Measurements from ENCODE around the gene EXOC7. TPM values are rescaled to one million over a fixed set of nuclear protein-coding genes. Genes with fewer than 3 reads are reported as not detected.

The EXOC7 gene
- total RNA-seq, 6 experiments from 2014 or later, result 134 to 157 (median 144) TPM

DNA sequence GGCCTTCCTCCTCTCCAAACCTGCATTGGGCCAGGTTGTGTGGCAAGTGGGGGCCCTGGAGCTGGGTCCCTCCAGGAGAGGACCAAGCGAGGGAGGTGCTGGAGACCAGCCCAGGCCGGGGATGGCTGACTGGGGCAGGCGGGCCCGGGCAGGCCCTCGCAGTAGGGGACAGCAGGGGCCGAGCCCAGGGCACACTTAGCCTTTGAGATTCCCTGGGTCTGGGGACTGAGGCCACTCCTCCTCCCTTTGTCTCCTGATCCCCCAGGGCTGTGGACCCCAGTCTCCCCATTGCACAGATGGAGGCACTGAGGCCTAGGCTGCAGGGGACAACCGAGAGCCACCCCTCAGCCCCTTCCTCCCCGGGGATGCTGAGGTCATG, 32.2 kb upstream of the EXOC7 start:
- no peak overlapping the region for H3K4me3 Mint-ChIP-seq
- H3K27ac Mint-ChIP-seq, result no peak overlapping the region
- peaks cover 35% of the 10 kb centered on the region for H3K27me3 Mint-ChIP-seq (ENCODE audit: insufficient read depth)
- no peaks in the 10 kb centered on the region for H3K9me3 Mint-ChIP-seq
- DNase-seq, result no peak
- no peaks in the 10 kb centered on the region for H3K36me3 Mint-ChIP-seq (ENCODE audit: low read depth)
- TF ChIP-seq, protein P1, sequence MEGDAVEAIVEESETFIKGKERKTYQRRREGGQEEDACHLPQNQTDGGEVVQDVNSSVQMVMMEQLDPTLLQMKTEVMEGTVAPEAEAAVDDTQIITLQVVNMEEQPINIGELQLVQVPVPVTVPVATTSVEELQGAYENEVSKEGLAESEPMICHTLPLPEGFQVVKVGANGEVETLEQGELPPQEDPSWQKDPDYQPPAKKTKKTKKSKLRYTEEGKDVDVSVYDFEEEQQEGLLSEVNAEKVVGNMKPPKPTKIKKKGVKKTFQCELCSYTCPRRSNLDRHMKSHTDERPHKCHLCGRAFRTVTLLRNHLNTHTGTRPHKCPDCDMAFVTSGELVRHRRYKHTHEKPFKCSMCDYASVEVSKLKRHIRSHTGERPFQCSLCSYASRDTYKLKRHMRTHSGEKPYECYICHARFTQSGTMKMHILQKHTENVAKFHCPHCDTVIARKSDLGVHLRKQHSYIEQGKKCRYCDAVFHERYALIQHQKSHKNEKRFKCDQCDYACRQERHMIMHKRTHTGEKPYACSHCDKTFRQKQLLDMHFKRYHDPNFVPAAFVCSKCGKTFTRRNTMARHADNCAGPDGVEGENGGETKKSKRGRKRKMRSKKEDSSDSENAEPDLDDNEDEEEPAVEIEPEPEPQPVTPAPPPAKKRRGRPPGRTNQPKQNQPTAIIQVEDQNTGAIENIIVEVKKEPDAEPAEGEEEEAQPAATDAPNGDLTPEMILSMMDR (IDR thresholded peaks at IDR 0.05), result no peak
- no peaks in the 10 kb centered on the region for H3K4me1 Mint-ChIP-seq (ENCODE audit: low read depth)

DNA sequence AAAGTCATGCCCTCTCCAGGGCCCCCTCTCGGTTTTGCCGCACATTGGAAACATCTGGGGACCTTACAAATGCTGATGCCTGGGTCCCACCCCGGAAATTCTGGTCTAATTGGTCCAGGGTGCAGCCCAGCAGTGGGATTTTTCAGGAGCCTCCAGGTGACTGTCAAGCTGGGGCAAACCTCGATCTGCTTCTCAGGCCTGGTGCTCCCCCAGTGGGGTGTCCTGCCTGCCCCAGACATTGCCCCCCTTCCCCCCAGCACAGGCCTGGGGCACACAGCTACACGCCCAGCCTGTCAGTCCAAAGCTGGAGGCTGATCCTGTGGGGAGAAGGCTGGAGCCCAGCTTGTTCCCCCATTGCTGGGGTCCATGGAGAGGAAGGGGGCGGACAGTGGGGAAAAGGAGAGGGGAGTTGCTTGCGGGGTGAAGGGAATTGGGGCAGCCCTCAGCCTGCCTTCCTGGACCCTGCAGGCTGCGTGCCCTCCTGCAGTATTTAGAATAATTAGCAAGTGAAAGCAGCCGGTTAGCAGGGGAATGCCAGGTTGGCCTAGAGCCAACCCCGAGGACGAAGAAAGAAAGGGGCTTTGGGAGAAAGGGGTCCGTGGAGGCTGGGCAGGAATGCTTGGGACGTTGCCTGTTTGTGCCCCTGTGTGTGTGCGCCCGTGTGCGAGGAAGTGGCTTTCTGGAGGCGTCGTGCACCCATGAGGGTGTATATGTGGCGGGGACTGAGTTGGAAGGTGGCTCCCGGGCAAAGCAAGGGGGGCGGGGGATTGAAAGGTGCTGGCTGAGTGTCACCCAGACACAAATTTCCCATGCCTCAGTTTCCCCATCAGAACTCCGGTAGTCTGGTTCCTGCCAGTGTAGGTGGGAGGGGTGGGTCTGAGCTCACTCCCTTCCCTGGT, 31.6 kb upstream of the EXOC7 start:
- Mint-ChIP-seq H3K4me1 (ENCODE audit: low read depth) (no peaks in the 10 kb centered on the region), H3K36me3 (ENCODE audit: low read depth) (no peaks in the 10 kb centered on the region), H3K9me3 (no peaks in the 10 kb centered on the region), H3K4me3 (no peak overlapping the region), H3K27me3 (ENCODE audit: insufficient read depth) (peaks cover 35% of the 10 kb centered on the region), H3K27ac (no peak overlapping the region)
- TF ChIP-seq, protein P1 (IDR thresholded peaks at IDR 0.05), result no peak
- no peak for DNase-seq

DNA sequence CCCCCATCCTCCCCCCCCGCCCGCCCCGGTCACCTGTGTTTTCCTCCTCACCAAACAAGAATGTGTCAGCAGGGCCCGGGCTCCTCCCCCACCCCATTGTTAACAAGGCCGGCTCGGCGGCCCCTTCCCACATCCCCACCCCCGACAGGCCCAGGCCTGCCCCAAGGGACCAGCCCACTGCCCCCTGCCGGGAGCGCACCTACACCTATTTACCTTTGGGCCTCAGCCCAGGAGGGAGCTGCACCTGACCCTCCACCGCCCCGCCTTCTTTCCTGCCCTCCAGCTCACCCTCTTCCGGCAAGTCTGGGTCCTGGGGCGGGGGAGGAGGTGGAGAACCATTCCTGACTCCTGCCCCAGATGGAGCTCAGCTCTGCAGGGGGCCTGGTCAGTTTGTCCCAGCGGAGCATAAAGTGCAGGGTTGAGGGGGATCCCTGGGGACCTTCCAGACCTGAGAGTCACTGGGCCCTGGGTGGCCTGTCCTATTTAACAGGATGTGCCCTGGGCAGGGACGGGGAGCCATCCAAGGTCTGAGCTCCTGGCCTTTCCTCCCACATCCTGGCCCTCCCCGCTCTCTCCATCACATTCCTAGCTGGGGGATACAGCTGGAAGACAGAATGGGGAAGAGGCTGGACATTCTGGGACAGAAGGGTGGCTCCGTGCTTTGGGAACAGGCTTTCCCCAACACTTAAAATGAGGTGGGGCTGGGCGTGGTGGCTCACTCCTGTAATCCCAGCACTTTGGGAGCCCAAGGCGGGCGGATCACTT, 29.2 kb upstream of the EXOC7 start:
- TF ChIP-seq, protein P1 (IDR thresholded peaks at IDR 0.05), result no peak
- H3K36me3 Mint-ChIP-seq (ENCODE audit: low read depth), result no peaks in the 10 kb centered on the region
- H3K27ac Mint-ChIP-seq, result no peak overlapping the region
- H3K9me3 Mint-ChIP-seq, result no peaks in the 10 kb centered on the region
- no peak for DNase-seq
- H3K4me3 Mint-ChIP-seq, result no peak overlapping the region
- no peaks in the 10 kb centered on the region for H3K4me1 Mint-ChIP-seq (ENCODE audit: low read depth)
- peaks cover 27% of the 10 kb centered on the region for H3K27me3 Mint-ChIP-seq (ENCODE audit: insufficient read depth)

DNA sequence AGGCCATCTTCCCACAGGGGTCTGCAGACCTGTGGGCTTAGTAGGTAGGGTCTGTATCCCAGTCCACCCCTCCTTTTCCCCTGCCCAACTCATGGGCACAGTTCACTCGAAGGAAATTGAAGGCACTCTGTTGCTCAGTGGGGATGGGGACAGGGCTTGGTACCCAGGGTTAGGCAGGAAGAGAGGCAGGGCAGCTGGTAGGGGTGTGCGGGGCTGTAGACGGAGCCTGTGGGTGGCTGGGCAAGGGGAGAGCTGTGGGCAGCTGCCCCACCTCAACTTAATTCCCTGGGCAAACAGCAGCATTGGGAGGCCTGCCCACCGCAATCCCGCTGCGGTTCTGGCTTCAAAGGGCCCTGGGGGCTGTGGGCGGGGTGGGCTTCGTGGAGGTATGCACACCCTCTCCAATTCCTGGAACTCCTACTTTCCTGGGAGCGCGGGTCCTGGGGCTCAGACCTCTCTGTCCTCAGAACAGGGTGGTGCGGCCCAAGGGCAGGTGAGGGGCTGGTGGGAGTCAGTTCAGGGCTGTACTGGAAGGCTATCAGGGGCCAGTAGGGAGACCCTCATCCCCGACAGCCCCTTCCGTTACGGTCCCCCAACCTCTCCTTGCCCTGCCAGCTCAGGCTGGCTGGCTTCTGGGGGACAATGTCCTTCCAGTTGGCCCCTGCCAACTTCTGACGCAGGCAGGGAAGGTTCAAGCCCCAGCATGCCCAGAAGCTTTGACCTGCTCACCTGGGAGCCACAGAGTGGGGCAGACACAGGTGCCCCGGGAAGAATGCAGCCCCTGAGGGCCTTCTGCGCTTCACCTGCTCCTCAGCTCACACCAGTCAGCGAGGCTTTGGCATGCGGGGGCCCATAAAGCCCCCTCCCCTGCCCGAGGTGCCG, 28.3 kb upstream of the EXOC7 start:
- no peaks in the 10 kb centered on the region for H3K4me1 Mint-ChIP-seq (ENCODE audit: low read depth)
- no peaks in the 10 kb centered on the region for H3K36me3 Mint-ChIP-seq (ENCODE audit: low read depth)
- no peak for DNase-seq
- no peaks in the 10 kb centered on the region for H3K9me3 Mint-ChIP-seq
- H3K4me3 Mint-ChIP-seq, result no peak overlapping the region
- no peak overlapping the region for H3K27ac Mint-ChIP-seq
- H3K27me3 Mint-ChIP-seq (ENCODE audit: insufficient read depth), result peaks cover 30% of the 10 kb centered on the region
- TF ChIP-seq, protein P1 (IDR thresholded peaks at IDR 0.05), result no peak

DNA sequence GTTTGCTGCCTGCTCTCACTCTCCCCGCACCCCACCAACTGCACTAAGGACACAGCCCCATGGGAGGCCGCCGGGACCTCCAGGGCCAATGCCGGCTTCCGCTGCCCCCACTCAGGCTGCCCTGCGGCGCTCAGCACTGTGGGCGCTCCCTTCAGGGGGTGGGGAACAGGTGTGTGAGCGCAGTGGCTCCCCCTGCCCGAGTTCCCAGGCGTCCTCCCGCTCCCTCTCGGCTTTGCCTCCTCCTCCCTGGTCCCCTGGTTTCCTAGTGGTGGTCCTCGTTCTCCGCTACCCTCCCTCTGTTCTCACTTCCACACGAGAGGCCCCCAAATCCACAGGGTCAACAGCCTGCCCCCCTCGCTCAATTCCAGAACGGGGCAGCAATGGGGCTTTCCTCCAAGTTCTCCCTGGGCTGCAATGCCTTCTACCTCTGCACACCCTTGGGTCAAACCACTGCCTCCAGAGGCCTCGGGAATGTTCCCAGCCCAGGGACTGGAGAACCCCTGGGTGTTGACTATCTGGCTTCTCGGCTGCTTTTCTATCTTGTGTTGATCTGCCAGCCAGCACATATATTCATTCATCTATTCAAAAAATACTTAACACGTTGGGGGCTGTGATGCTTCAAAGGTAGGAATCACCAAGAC, 27.6 kb upstream of the EXOC7 start:
- TF ChIP-seq, protein P1 (IDR thresholded peaks at IDR 0.05), result no peak
- H3K27me3 Mint-ChIP-seq (ENCODE audit: insufficient read depth), result peaks cover 26% of the 10 kb centered on the region
- H3K4me1 Mint-ChIP-seq (ENCODE audit: low read depth), result no peaks in the 10 kb centered on the region
- no peaks in the 10 kb centered on the region for H3K36me3 Mint-ChIP-seq (ENCODE audit: low read depth)
- H3K27ac Mint-ChIP-seq, result no peak overlapping the region
- DNase-seq, result no peak
- H3K4me3 Mint-ChIP-seq, result no peak overlapping the region
- H3K9me3 Mint-ChIP-seq, result no peaks in the 10 kb centered on the region
